Thyroid gland (tissue), 4 donors: ENCODE results near the gene AGBL4.

Experiments used
- CTCF ChIP-seq, 6 experiments: fragments of 200-600 bp in 3 of 6; fragments of 450-650 bp in 3 of 6; sonication (generic) in 3 of 6; IDR thresholded peaks; one replicate each; pipeline ENCODE4 v1.5.1; 2016 to 2019; ENCODE audit warnings: antibody characterized with exemption in 6 of 6, mild to moderate bottlenecking in 2 of 6, inconsistent platforms in 1 of 6, moderate library complexity in 1 of 6
- POLR2A ChIP-seq, 2 donors: fragments of 450-650 bp; IDR thresholded peaks; one replicate each; pipeline ENCODE4 v1.6.1; 2017; ENCODE audit warnings: antibody characterized with exemption in 2 of 2, mild to moderate bottlenecking in 2 of 2, moderate library complexity in 1 of 2

- no peak for TF ChIP-seq CTCF (IDR thresholded peaks at IDR 0.05)
- TF ChIP-seq POLR2A (IDR thresholded peaks at IDR 0.05): no peak
Observed at GRCh38 chr1:49339043-49339442, 684.7 kb downstream of the AGBL4 start.
